SK-N-SH (cell line): ENCODE results near the gene LRRC37B.
"Not testable (repeated sequence)": the region's sequence is repeated elsewhere in the genome, so short reads cannot be mapped to it uniquely, and the experiment has no call there.

ENCODE experiments used
- ELF1 ChIP-seq: IDR thresholded peaks from 2 replicates; pipeline ENCODE4 v1.4.0; 2012
- FOXM1 ChIP-seq: IDR thresholded peaks from 2 replicates; pipeline ENCODE4 v1.4.0; 2012; ENCODE audit warnings: low read depth, mild to moderate bottlenecking
- GABPA ChIP-seq: IDR thresholded peaks from 2 replicates; pipeline ENCODE4 v1.4.0; 2012; ENCODE audit warnings: low read depth, mild to moderate bottlenecking
- GATA2 ChIP-seq: sonication (generic); formaldehyde crosslinking; IDR thresholded peaks from 2 replicates; pipeline ENCODE4 v1.5.0; 2020; ENCODE audit warnings: mild to moderate bottlenecking, missing genetic modification reagents
- POLR2AphosphoS5 ChIP-seq: IDR thresholded peaks from 2 replicates; pipeline ENCODE4 v1.6.1; 2012; ENCODE audit warnings: low read depth, low read length
- RAD21 ChIP-seq: IDR thresholded peaks from 2 replicates; pipeline ENCODE4 v1.6.1; 2012; ENCODE audit warnings: mild to moderate bottlenecking, low read length
- RCOR1 ChIP-seq: fragments of 150-350 bp; IDR thresholded peaks from 2 replicates; pipeline ENCODE4 v1.6.1; 2017; ENCODE audit warnings: antibody characterized with exemption, low read length
- SIN3A ChIP-seq: IDR thresholded peaks from 2 replicates; pipeline ENCODE4 v1.6.1; 2012; ENCODE audit warnings: low read depth, mild to moderate bottlenecking, low read length, moderate library complexity, borderline replicate concordance
- YY1 ChIP-seq: IDR thresholded peaks from 2 replicates; pipeline ENCODE4 v1.4.0; 2012; ENCODE audit warnings: low read depth, mild to moderate bottlenecking
- TF ChIP-seq, protein P1 (sequence below): fragments of 200-600 bp; sonication (generic); IDR thresholded peaks from 2 replicates; pipeline ENCODE4 v1.6.1; 2017; ENCODE audit warnings: antibody characterized with exemption, mild to moderate bottlenecking, moderate library complexity

DNA sequence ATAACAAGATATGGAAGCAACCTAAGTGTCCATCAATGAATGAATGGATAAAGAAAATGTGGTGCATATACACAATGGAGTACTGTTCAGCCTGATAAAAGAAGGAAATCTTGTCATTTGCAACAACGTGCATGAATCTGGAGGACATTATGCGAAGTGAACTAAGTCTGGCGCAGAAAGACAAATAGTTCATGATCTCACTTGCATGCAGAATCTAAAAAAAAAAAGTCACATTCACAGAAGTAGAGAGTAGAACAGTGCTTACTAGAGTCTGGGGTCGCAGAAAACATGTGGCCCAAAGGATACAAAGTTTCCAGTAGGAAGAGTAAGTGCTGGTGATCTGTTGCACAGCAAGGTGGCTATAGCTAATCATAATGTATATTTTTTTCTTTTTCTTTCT is 65.9 kb downstream of the LRRC37B start:
- not testable (repeated sequence) for TF ChIP-seq ELF1, YY1, FOXM1, POLR2AphosphoS5, RCOR1, SIN3A, GABPA, GATA2, RAD21
- TF ChIP-seq, protein P1, sequence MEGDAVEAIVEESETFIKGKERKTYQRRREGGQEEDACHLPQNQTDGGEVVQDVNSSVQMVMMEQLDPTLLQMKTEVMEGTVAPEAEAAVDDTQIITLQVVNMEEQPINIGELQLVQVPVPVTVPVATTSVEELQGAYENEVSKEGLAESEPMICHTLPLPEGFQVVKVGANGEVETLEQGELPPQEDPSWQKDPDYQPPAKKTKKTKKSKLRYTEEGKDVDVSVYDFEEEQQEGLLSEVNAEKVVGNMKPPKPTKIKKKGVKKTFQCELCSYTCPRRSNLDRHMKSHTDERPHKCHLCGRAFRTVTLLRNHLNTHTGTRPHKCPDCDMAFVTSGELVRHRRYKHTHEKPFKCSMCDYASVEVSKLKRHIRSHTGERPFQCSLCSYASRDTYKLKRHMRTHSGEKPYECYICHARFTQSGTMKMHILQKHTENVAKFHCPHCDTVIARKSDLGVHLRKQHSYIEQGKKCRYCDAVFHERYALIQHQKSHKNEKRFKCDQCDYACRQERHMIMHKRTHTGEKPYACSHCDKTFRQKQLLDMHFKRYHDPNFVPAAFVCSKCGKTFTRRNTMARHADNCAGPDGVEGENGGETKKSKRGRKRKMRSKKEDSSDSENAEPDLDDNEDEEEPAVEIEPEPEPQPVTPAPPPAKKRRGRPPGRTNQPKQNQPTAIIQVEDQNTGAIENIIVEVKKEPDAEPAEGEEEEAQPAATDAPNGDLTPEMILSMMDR = not testable (repeated sequence)
